Measurements from ENCODE around the gene CBFA2T2. TPM values are rescaled to one million over a fixed set of nuclear protein-coding genes. Genes with fewer than 3 reads are reported as not detected.

CBFA2T2 gene
- total and polyA plus RNA-seq, 2 of the 4 experiments (the other 2 are of a cell fraction): 3.8 to 6.2 TPM

DNA sequence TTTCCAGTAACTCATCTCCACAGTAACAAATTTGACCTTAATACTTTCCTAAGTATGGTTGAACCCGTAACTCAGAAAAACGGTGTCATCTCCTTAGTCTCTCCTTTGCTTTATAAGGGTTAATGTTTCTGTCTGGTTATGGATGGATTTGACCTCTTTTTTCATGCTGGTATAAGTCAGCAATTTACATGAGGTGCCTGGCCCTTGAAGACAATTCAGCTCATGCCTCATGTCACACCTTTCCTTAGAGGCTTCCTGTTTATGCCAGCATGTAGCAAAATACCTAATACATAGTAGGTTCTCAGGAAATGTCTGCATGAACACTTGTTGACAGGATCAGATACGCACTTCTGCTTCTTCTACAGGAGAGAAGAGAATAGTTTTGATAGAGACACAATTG, 134.5 kb downstream of the CBFA2T2 start:
- no peaks in the 10 kb centered on the region; the same call in 1 of the 2 replicates for H3K9me1 ChIP-seq (ENCODE audit: insufficient read depth, low read length)
- no peak overlapping the region for H3K14ac ChIP-seq (replicated peaks; ENCODE audit: low read depth, low read length)
- no peak overlapping the region for H2BK120ac ChIP-seq (ENCODE audit: low read depth, low read length)
- no peak overlapping the region for H2AK9ac ChIP-seq (replicated peaks; ENCODE audit: low read depth, low read length, poor library complexity)
- ChIA-PET CTCF (no interaction called here), POLR2A (ENCODE audit: unreplicated experiment) (no interaction called here)
- H3K9me3 ChIP-seq (ENCODE audit: control insufficient read depth, insufficient read depth, low read length): no peaks in the 10 kb centered on the region
- WGBS, 2 experiments (ENCODE audit: extremely low coverage in 2 of 2, insufficient read length in 1 of 2): no CpG with 5 or more reads among the region's 3 CpGs
- DNase-seq (no peak), ATAC-seq (ENCODE audit: low read depth) (no peak)
- H3K4ac ChIP-seq (ENCODE audit: low read depth, low read length): no peak overlapping the region
- no peak overlapping the region for H2AFZ ChIP-seq (replicated peaks; ENCODE audit: low read length, poor library complexity)
- H3K56ac ChIP-seq (ENCODE audit: extremely low read depth, insufficient read depth, low read length): no peak overlapping the region
- no peak overlapping the region for H3K23ac ChIP-seq (ENCODE audit: low read depth, low read length)
- H3K27me3 ChIP-seq (ENCODE audit: control insufficient read depth, insufficient read depth, low read length): no peaks in the 10 kb centered on the region
- H3K9ac ChIP-seq (ENCODE audit: low read depth, low read length): no peak overlapping the region
- no peak overlapping the region for H4K5ac ChIP-seq (ENCODE audit: low read depth, low read length)
- no peaks in the 10 kb centered on the region; a peak in 2 of 4 replicates for H3K79me1 ChIP-seq (ENCODE audit: low read depth in 1 of 2, low read length in 2 of 2)
- H3K4me2 ChIP-seq (ENCODE audit: low read depth, low read length): no peak overlapping the region
- no TSS peak for BruUV-seq (replicated peaks)
- no peak overlapping the region for H2BK15ac ChIP-seq (ENCODE audit: low read depth, low read length)
- no peaks in the 10 kb centered on the region for H3K4me1 ChIP-seq (ENCODE audit: control insufficient read depth, insufficient read depth, low read length)
- TF ChIP-seq BHLHE40 (IDR thresholded peaks at IDR 0.05; ENCODE audit: low read depth, low read length): no peak
- TF ChIP-seq NFE2L2 (IDR thresholded peaks at IDR 0.05; ENCODE audit: low read depth, low read length): no peak
- TF ChIP-seq RAD21 (IDR thresholded peaks at IDR 0.05; ENCODE audit: low read length): no peak
- no peak overlapping the region for H3K18ac ChIP-seq (ENCODE audit: low read depth, low read length)
- no peak overlapping the region for H2AK5ac ChIP-seq (ENCODE audit: low read depth, low read length)
- H3K4me3 ChIP-seq (ENCODE audit: insufficient read depth, low read depth, low read length): no peak overlapping the region
- dilution Hi-C loops (cut with HindIII; ENCODE audit: low sequenced_read_pairs, unreplicated experiment): no loop called here
- H2BK20ac ChIP-seq (ENCODE audit: low read depth, low read length): no peak overlapping the region
- in situ Hi-C loops (cut with MboI; ENCODE audit: low sequenced_read_pairs): no loop called here
- H4K8ac ChIP-seq (ENCODE audit: low read depth in 2 of 2, low read length in 2 of 2): no peak overlapping the region
- H3K27ac ChIP-seq (ENCODE audit: insufficient read depth, low read length): no peak overlapping the region
- no peaks in the 10 kb centered on the region for H4K20me1 ChIP-seq (ENCODE audit: insufficient read depth, low read length)
- H2BK5ac ChIP-seq (ENCODE audit: low read depth, low read length, poor library complexity, severe bottlenecking): no peak overlapping the region
- intact Hi-C loops (cut with micrococcal nuclease): loop anchor here (5.0 kb wide), 1 partner anchor 37 kb away; no protein-coding TSS in a partner anchor
- no peak overlapping the region for H4K91ac ChIP-seq (ENCODE audit: insufficient read depth, low read depth, low read length)
- peaks cover 34% of the 10 kb centered on the region for H3K36me3 ChIP-seq (ENCODE audit: control insufficient read depth, insufficient read depth, low read length)

Data from IMR-90 (cell line).